Measurements from ENCODE around the gene UMODL1.

The UMODL1 gene

GRCh38 chr21:42063571-42064521 lies 7.3 kb upstream of the UMODL1 start:
- no peak overlapping the region for H3K4me3 ChIP-seq (ENCODE audit: low read depth, low read length)
- TF ChIP-seq CTCF (conservative IDR thresholded peaks at IDR 0.05; ENCODE audit: low read depth, low read length), result no peak
- DNase-seq (ENCODE audit: low read depth), result no peak

- TF ChIP-seq CTCF (conservative IDR thresholded peaks at IDR 0.05; ENCODE audit: low read depth, low read length), result no peak
- no peak overlapping the region for H3K4me3 ChIP-seq (ENCODE audit: low read depth, low read length)
- no peak for DNase-seq (ENCODE audit: low read depth)
Measured at GRCh38 chr21:42066521-42066920, 4.6 kb upstream of the UMODL1 start.

- no peak for DNase-seq (ENCODE audit: low read depth)
- no peak overlapping the region for H3K4me3 ChIP-seq (ENCODE audit: low read depth, low read length)
- no peak for TF ChIP-seq CTCF (conservative IDR thresholded peaks at IDR 0.05; ENCODE audit: low read depth, low read length)
Measured at GRCh38 chr21:42067531-42068255, 3.4 kb upstream of the UMODL1 start.

- no peak for DNase-seq (ENCODE audit: low read depth)
- H3K4me3 ChIP-seq (ENCODE audit: low read depth, low read length), result no peak overlapping the region
- no peak for TF ChIP-seq CTCF (conservative IDR thresholded peaks at IDR 0.05; ENCODE audit: low read depth, low read length)
Measured at GRCh38 chr21:42068256-42068545, 2.9 kb upstream of the UMODL1 start.

- no peak for TF ChIP-seq CTCF (conservative IDR thresholded peaks at IDR 0.05; ENCODE audit: low read depth, low read length)
- H3K4me3 ChIP-seq (ENCODE audit: low read depth, low read length), result no peak overlapping the region
- no peak for DNase-seq (ENCODE audit: low read depth)
Measured at GRCh38 chr21:42068592-42068991, 2.5 kb upstream of the UMODL1 start.

- DNase-seq (ENCODE audit: low read depth), result no peak
Measured at GRCh38 chr21:42069327-42069726, 1.8 kb upstream of the UMODL1 start.

More at GRCh38 chr21:42069327-42069726, 1.8 kb upstream of the UMODL1 start:
- H3K4me3 ChIP-seq (ENCODE audit: low read depth, low read length), result no peak overlapping the region
- TF ChIP-seq CTCF (conservative IDR thresholded peaks at IDR 0.05; ENCODE audit: low read depth, low read length), result no peak
